IPS DF 4.7 (cell line): ENCODE results near the gene RNF152.
"Not testable (repeated sequence)": the region's sequence is repeated elsewhere in the genome, so short reads cannot be mapped to it uniquely, and the experiment has no call there.

Source experiments
- DNase-seq: peaks from one replicate; pipeline ENCODE4 v3.0.0-alpha.2; 2013; ENCODE audit warnings: low spot score; ENCODE audit errors: extremely low read depth

RNF152 gene

GRCh38 chr18:61822879-61823278, 69.9 kb downstream of the RNF152 start:
- DNase-seq = no peak

GRCh38 chr18:61821748-61822147, 71.1 kb downstream of the RNF152 start:
- no peak for DNase-seq

GRCh38 chr18:61820882-61821281, 71.9 kb downstream of the RNF152 start:
- DNase-seq = no peak

GRCh38 chr18:61817086-61817485, 75.7 kb downstream of the RNF152 start:
- DNase-seq = no peak

- no peak for DNase-seq
Measured at GRCh38 chr18:61815885-61816470, 76.8 kb downstream of the RNF152 start.

GRCh38 chr18:61808286-61808685, 84.5 kb downstream of the RNF152 start:
- DNase-seq = no peak

- DNase-seq = no peak
Measured at GRCh38 chr18:61803393-61803792, 89.4 kb downstream of the RNF152 start.

- no peak for DNase-seq
Measured at GRCh38 chr18:61797696-61798590, 94.9 kb downstream of the RNF152 start.

GRCh38 chr18:61791031-61791430, 101.8 kb downstream of the RNF152 start:
- DNase-seq = no peak

GRCh38 chr18:61787011-61787670, 105.7 kb downstream of the RNF152 start:
- not testable (repeated sequence) for DNase-seq

- no peak for DNase-seq
Measured at GRCh38 chr18:61785588-61785987, 107.2 kb downstream of the RNF152 start.

- no peak for DNase-seq
Measured at GRCh38 chr18:61784834-61785233, 108.0 kb downstream of the RNF152 start.

GRCh38 chr18:61782545-61782944, 110.3 kb downstream of the RNF152 start:
- no peak for DNase-seq

- DNase-seq = not testable (repeated sequence)
Measured at GRCh38 chr18:61776201-61776600, 116.6 kb downstream of the RNF152 start.

GRCh38 chr18:61774846-61775245, 118.0 kb downstream of the RNF152 start:
- no peak for DNase-seq

GRCh38 chr18:61772293-61772848, 120.4 kb downstream of the RNF152 start:
- no peak for DNase-seq

- DNase-seq = no peak
Measured at GRCh38 chr18:61771861-61772260, 120.9 kb downstream of the RNF152 start.

GRCh38 chr18:61770279-61770678, 122.5 kb downstream of the RNF152 start:
- no peak for DNase-seq

GRCh38 chr18:61766266-61766884, 126.4 kb downstream of the RNF152 start:
- DNase-seq = no peak

GRCh38 chr18:61765097-61765496, 127.7 kb downstream of the RNF152 start:
- no peak for DNase-seq

- DNase-seq = no peak
Measured at GRCh38 chr18:61764381-61764780, 128.4 kb downstream of the RNF152 start.

- DNase-seq = no peak
Measured at GRCh38 chr18:61761875-61762274, 130.9 kb downstream of the RNF152 start.
